Liver (tissue), 9 donors: ENCODE measurements around the gene OSGIN1. TPM values are rescaled to one million over a fixed set of nuclear protein-coding genes. Genes with fewer than 3 reads are reported as not detected.

ENCODE experiments used
- DNase-seq: peaks from one replicate; pipeline ENCODE4 v3.0.0-alpha.2; 2017; ENCODE audit warnings: low spot score
- H3K27ac ChIP-seq, 2 donors: one replicate each; pipeline ENCODE4 v1.7.0; 2013; ENCODE audit warnings: inconsistent platforms in 2 of 2, low read length in 2 of 2, control low read depth in 1 of 2, low read depth in 1 of 2, mild to moderate bottlenecking in 1 of 2
- H3K27me3 ChIP-seq, 4 donors: one replicate each; pipeline versions ENCODE4 v1.6.1 to v1.7.0; 2013; ENCODE audit warnings: low read length in 3 of 4, inconsistent platforms in 1 of 4, mild to moderate bottlenecking in 1 of 4, moderate library complexity in 1 of 4; ENCODE audit not compliant: control insufficient read depth in 4 of 4, insufficient read depth in 4 of 4
- H3K36me3 ChIP-seq, 4 donors: one replicate each; pipeline versions ENCODE4 v1.6.1 to v1.7.0; 2013; ENCODE audit warnings: low read length in 3 of 4, mild to moderate bottlenecking in 3 of 4, low read depth in 1 of 4, moderate library complexity in 1 of 4; ENCODE audit not compliant: control insufficient read depth in 4 of 4, insufficient read depth in 3 of 4
- H3K4me1 ChIP-seq, 4 donors: one replicate each; pipeline versions ENCODE4 v1.6.1 to v1.7.0; 2013; ENCODE audit warnings: low read length in 3 of 4, mild to moderate bottlenecking in 3 of 4, moderate library complexity in 1 of 4; ENCODE audit not compliant: control insufficient read depth in 4 of 4, insufficient read depth in 4 of 4
- H3K4me3 ChIP-seq, 3 donors: one replicate each; pipeline versions ENCODE4 v1.6.1 to v1.7.0; 2013; ENCODE audit warnings: low read length in 3 of 3, control low read depth in 1 of 3, low read depth in 1 of 3, mild to moderate bottlenecking in 1 of 3
- H3K9ac ChIP-seq, 2 donors: one replicate each; pipeline ENCODE4 v1.7.0; 2013; ENCODE audit warnings: low read length in 2 of 2, mild to moderate bottlenecking in 2 of 2, moderate library complexity in 2 of 2, control low read depth in 1 of 2, low read depth in 1 of 2
- H3K9me3 ChIP-seq, 4 donors: one replicate each; pipeline versions ENCODE4 v1.6.1 to v1.7.0; 2013; ENCODE audit warnings: low read length in 3 of 4; ENCODE audit not compliant: control insufficient read depth in 4 of 4
- CTCF ChIP-seq: fragments of 150-350 bp; IDR thresholded peaks from 2 replicates; pipeline ENCODE4 v1.5.1; 2017; ENCODE audit warnings: improper control_type of control experiment, low read depth, low read length; ENCODE audit not compliant: missing input control
- EGR1 ChIP-seq, 2 donors: IDR thresholded peaks; 2 replicates each; pipeline ENCODE4 v1.6.1; 2016 to 2018; ENCODE audit warnings: antibody characterized with exemption in 2 of 2, low read depth in 2 of 2
- FOXA1 ChIP-seq: IDR thresholded peaks from 2 replicates; pipeline ENCODE4 v1.6.1; 2016; ENCODE audit warnings: antibody characterized with exemption
- FOXA2 ChIP-seq: IDR thresholded peaks from 2 replicates; pipeline ENCODE4 v1.6.1; 2016; ENCODE audit warnings: antibody characterized with exemption
- GABPA ChIP-seq, 2 donors: IDR thresholded peaks in 1 of 2; conservative IDR thresholded peaks in 1 of 2; 2 replicates each; pipeline ENCODE4 v1.6.1; 2016; ENCODE audit warnings: antibody characterized with exemption in 2 of 2, mild to moderate bottlenecking in 1 of 2, moderate library complexity in 1 of 2
- HNF4A ChIP-seq, 2 donors: conservative IDR thresholded peaks; 2 replicates each; pipeline ENCODE4 v1.6.1; 2016; ENCODE audit warnings: antibody characterized with exemption in 2 of 2, mild to moderate bottlenecking in 2 of 2
- HNF4G ChIP-seq: IDR thresholded peaks from 2 replicates; pipeline ENCODE4 v1.6.1; 2016; ENCODE audit warnings: antibody characterized with exemption
- JUND ChIP-seq, 2 donors: IDR thresholded peaks; 2 replicates each; pipeline ENCODE4 v1.6.1; 2016; ENCODE audit warnings: antibody characterized with exemption in 2 of 2
- NR2F2 ChIP-seq: IDR thresholded peaks from 2 replicates; pipeline ENCODE4 v1.6.1; 2016; ENCODE audit warnings: antibody characterized with exemption
- RAD21 ChIP-seq, 2 donors: IDR thresholded peaks; 2 replicates each; pipeline ENCODE4 v1.6.1; 2016; ENCODE audit warnings: antibody characterized with exemption in 2 of 2, mild to moderate bottlenecking in 2 of 2
- SP1 ChIP-seq: IDR thresholded peaks from 2 replicates; pipeline ENCODE4 v1.6.1; 2018; ENCODE audit warnings: antibody characterized with exemption, mild to moderate bottlenecking
- TAF1 ChIP-seq: conservative IDR thresholded peaks from 2 replicates; pipeline ENCODE4 v1.6.1; 2016; ENCODE audit warnings: antibody characterized with exemption, mild to moderate bottlenecking
- YY1 ChIP-seq: IDR thresholded peaks from 2 replicates; pipeline ENCODE4 v1.6.1; 2016; ENCODE audit warnings: antibody characterized with exemption, mild to moderate bottlenecking
- ZBTB33 ChIP-seq: IDR thresholded peaks from 2 replicates; pipeline ENCODE4 v1.6.1; 2016; ENCODE audit warnings: antibody characterized with exemption
- WGBS: extraction: QIAGEN DNeasy Blood & Tissue Kit; methylation state at CpG from one replicate; pipeline ENCODE4 v1.1.7; 2013; 5-methylcytosine and 5-hydroxymethylcytosine counted together
- polyA plus RNA-seq, 2 donors: library from polyadenylated mRNA; stranded (reverse) in 1 of 2; unstranded in 1 of 2; fragments of 200-250 nt in 1 of 2; fragments of >200 nt in 1 of 2; fragmentation: Nextera tagmentation in 1 of 2; extraction: Ambion mirVana in 1 of 2; gene quantifications; one replicate each; pipeline versions ENCODE4 v1.2.1 to v1.2.3, GENCODE V29; 2013 to 2015
- total RNA-seq, 2 donors: library from RNA; depleted of rRNA; stranded (reverse); fragments of >200 nt; gene quantifications; one replicate each; pipeline ENCODE4 v1.2.3, GENCODE V29; 2014
- TF ChIP-seq, protein P1 (sequence below): IDR thresholded peaks from 2 replicates; pipeline ENCODE4 v1.6.1; 2016; ENCODE audit warnings: antibody characterized with exemption
- TF ChIP-seq, protein P2 (sequence below): IDR thresholded peaks from 2 replicates; pipeline ENCODE4 v1.6.1; 2016; ENCODE audit warnings: antibody characterized with exemption
- donor health status: healthy.
- donor health status: healthy.
- donor health status: healthy.
- donor health status: healthy.
- donor health status: healthy.

Gene OSGIN1
- total and polyA plus RNA-seq, 4 donors, result 7.1 to 90.4 (median 60.4) TPM

GRCh38 chr16:83912519-83913244 is 40.4 kb upstream of the OSGIN1 start:
- 77% methylated on average over 12 of the region's 12 CpGs for WGBS
- Histone ChIP-seq H3K4me3 (no peak overlapping the region), H3K36me3 (peaks cover 29 to 74% (median 54%) of the 10 kb centered on the region in 4 donors), H3K4me1 (no peaks in the 10 kb centered on the region), H3K9me3 (no peaks in the 10 kb centered on the region), H3K27me3 (no peaks in the 10 kb centered on the region), H3K9ac (no peak overlapping the region), H3K27ac (no peak overlapping the region)
- DNase-seq, result no peak
- TF ChIP-seq HNF4G (no peak), GABPA (IDR thresholded peaks at IDR 0.05 in 1 of 2, conservative IDR thresholded peaks at IDR 0.05 in 1 of 2) (no peak)

DNA sequence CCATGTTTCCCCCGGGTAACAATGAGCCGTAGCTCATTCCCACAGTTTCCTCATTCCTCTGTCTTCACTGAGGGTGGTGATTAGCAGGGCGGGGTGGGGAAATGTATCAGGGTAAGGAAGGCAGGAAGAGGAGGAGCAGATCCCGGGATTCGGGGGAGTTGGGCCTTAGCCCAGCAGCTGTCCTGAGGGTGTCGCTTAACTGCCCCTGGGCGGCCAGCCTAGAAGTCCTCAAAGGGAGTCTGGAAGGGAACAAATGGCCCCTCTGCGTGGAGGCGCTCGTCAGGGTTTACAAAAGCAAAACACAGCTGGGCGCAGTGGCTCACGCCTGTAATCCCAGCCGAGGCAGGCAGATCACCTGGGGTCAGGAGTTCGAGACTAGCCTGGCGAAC is 39.8 kb upstream of the OSGIN1 start:
- H3K27ac ChIP-seq, result no peak overlapping the region
- TF ChIP-seq RAD21 (IDR thresholded peaks at IDR 0.05), result no peak
- TF ChIP-seq ZBTB33, result no peak
- no peak for TF ChIP-seq SP1
- no peak for TF ChIP-seq NR2F2
- no peak for TF ChIP-seq FOXA1
- no peak for TF ChIP-seq FOXA2
- no peak for TF ChIP-seq HNF4G
- TF ChIP-seq YY1, result no peak
- TF ChIP-seq, protein P1, sequence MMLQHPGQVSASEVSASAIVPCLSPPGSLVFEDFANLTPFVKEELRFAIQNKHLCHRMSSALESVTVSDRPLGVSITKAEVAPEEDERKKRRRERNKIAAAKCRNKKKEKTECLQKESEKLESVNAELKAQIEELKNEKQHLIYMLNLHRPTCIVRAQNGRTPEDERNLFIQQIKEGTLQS, result no peak
- H3K4me1 ChIP-seq, result no peaks in the 10 kb centered on the region
- H3K36me3 ChIP-seq, result peaks cover 29 to 77% (median 50%) of the 10 kb centered on the region in 4 donors
- WGBS, result 85% methylated on average over 15 of the region's 15 CpGs
- no peaks in the 10 kb centered on the region for H3K27me3 ChIP-seq
- H3K9ac ChIP-seq, result no peak overlapping the region
- H3K4me3 ChIP-seq, result no peak overlapping the region
- no peaks in the 10 kb centered on the region for H3K9me3 ChIP-seq
- no peak for DNase-seq

GRCh38 chr16:83914091-83914710 is 38.8 kb upstream of the OSGIN1 start:
- Histone ChIP-seq H3K4me1 (no peaks in the 10 kb centered on the region), H3K36me3 (peaks cover 29 to 78% (median 49%) of the 10 kb centered on the region in 4 donors), H3K9me3 (no peaks in the 10 kb centered on the region), H3K4me3 (no peak overlapping the region), H3K27ac (no peak overlapping the region), H3K9ac (no peak overlapping the region), H3K27me3 (no peaks in the 10 kb centered on the region)
- 96% methylated on average over 21 of the region's 21 CpGs for WGBS
- TF ChIP-seq TAF1 (no peak), RAD21 (IDR thresholded peaks at IDR 0.05) (no peak), CTCF (no peak), YY1 (no peak), GABPA (IDR thresholded peaks at IDR 0.05 in 1 of 2, conservative IDR thresholded peaks at IDR 0.05 in 1 of 2) (no peak), ZBTB33 (no peak), HNF4A (conservative IDR thresholded peaks at IDR 0.05) (no peak), EGR1 (IDR thresholded peaks at IDR 0.05; ENCODE audit: low read depth in 2 of 2) (no peak), FOXA1 (no peak), JUND (IDR thresholded peaks at IDR 0.05) (no peak), FOXA2 (no peak)
- TF ChIP-seq, protein P1, result no peak
- TF ChIP-seq, protein P2, sequence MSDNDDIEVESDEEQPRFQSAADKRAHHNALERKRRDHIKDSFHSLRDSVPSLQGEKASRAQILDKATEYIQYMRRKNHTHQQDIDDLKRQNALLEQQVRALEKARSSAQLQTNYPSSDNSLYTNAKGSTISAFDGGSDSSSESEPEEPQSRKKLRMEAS, result no peak
- DNase-seq, result no peak
